SKM-1 (cell line): ENCODE measurements around the gene ILK.

Source experiments
- DNase-seq: peaks from one replicate; lab custom pipeline; 2025; ENCODE audit not compliant: unreplicated experiment; lab: John Stamatoyannopoulos, UW

Gene ILK

GRCh38 chr11:6619004-6619745 is 15.6 kb downstream of the ILK start, which contains the start of gene TPP1:
TSS of gene TPP1 (minus strand) at chr11:6619422. CDS start at chr11:6619400, 22 bp downstream.
- DNase-seq, result peak; percentile 85

GRCh38 chr11:6620636-6621035 is 17.1 kb downstream of the ILK start:
- DNase-seq, result no peak

- DNase-seq, result no peak
These were observed 18.2 kb downstream of the ILK start for GRCh38 chr11:6621711-6622211.

- DNase-seq, result no peak
These were observed 18.9 kb downstream of the ILK start for GRCh38 chr11:6622261-6623171.

GRCh38 chr11:6623391-6624363 is 20.1 kb downstream of the ILK start:
- DNase-seq, result no peak

GRCh38 chr11:6625156-6625831 is 21.7 kb downstream of the ILK start:
- no peak for DNase-seq

- no peak for DNase-seq
These were observed 22.4 kb downstream of the ILK start for GRCh38 chr11:6625832-6626420.

GRCh38 chr11:6626971-6627761 is 23.6 kb downstream of the ILK start:
- no peak for DNase-seq

GRCh38 chr11:6627762-6628241 is 24.2 kb downstream of the ILK start:
- no peak for DNase-seq

- DNase-seq, result no peak
These were observed 25.0 kb downstream of the ILK start for GRCh38 chr11:6628526-6628925.

- no peak for DNase-seq
These were observed 26.0 kb downstream of the ILK start for GRCh38 chr11:6629573-6629891.

GRCh38 chr11:6629892-6630631 is 26.5 kb downstream of the ILK start:
- no peak for DNase-seq

GRCh38 chr11:6630632-6631291 is 27.2 kb downstream of the ILK start:
- DNase-seq, result no peak

- DNase-seq, result no peak
These were observed 27.9 kb downstream of the ILK start for GRCh38 chr11:6631361-6631890.

- DNase-seq, result no peak
These were observed 28.8 kb downstream of the ILK start for GRCh38 chr11:6632116-6633073.
